HG02798 (cell line): ENCODE results near the gene ATAD1.
"Not testable (repeated sequence)": the region's sequence is repeated elsewhere in the genome, so short reads cannot be mapped to it uniquely, and the experiment has no call there.

Experiments
- ATAC-seq: cut with Tn5 transposase; IDR thresholded peaks from one replicate; pipeline ENCODE4 v1.9.1; 2021; ENCODE audit warnings: mild to moderate bottlenecking; ENCODE audit not compliant: unreplicated experiment, poor library complexity

The ATAD1 gene

DNA sequence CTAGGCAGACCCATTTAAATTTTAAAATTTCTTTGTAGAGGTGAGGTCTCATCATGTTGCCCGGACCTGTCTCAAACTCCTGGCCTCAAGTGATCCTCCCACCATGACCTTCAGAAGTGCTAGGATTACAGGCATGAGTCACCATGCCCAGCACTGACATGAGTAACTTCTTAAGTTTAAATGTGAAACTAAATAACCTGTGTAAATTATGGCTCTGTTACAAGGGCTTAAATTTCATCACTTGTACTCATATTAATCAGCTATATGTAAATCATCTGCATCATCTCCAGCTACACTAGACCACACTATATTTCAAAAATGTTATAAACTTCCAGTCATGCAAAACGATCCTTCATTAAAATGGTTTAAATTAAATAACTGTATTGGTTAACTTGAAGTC is 56.1 kb downstream of the ATAD1 start:
- ATAC-seq, result peak; percentile 66

DNA sequence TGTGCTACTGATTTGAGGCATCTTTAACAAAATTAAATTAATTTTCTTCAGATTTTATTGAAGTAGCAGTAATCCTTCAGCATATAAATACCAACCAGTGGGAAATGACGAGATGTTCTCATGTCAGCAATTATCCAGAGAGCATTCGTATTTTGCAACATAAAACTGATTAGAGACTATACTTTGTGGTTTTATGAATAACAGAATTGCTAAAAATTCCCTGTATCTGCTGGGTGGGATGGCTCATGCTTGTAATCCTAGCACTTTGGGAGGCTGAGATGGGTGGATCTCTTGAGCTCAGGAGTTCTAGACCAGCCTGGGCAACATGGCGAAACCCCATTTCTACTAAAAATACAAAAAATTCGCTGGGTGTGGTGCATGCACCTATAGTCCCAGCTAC is 56.9 kb downstream of the ATAD1 start:
- ATAC-seq, result no peak

DNA sequence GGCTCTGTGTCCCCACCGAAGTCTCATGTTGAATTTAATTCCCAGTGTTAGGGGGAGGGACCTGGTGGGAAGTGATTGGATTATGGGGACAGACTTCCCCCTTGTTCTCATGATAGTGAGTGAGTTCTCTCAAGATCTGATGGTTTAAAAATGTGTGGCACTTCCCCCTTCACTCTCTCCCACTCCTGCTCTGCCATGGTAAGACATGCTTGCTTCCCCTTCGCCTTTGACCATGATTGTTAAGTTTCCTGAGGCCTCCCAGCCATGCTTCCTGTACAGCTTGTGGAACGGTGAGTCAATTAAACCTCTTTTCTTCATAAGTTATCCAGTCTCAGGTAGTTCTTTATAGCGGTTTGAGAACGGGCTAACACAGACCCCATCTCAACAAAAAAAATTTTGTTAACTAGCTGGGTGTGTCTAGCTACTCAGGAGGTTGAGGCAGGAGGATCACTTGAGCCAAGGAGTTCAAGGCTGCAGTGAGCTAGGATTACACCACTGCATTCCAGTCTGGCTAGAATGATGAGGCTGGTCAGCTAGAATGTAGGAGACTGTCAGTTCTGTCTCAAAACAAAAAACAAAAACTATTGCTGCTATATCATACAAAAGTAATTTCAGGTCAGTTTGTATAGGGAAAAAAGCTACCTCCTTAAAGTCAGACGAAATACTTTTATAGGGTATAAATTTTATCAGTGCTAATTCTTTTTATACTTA is 57.7 kb downstream of the ATAD1 start:
- no peak for ATAC-seq

DNA sequence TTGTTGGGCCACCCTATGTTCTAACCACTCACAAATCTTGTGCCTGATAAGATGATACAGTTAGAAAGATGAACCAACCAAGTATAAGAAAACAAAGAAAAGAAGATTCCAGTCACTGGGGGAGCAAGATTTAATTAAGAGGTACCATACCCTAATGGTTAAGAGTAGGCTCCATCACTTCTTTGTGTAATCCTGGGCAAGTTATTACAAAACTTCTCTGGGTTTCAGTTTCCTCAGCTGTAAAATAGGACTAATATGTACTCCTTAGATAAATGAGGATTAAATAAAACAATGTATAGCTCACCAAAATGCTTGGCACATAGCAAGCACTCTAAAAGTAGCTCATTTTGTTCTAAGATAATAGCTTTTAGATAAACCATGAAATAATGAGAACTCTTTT is 58.5 kb downstream of the ATAD1 start:
- no peak for ATAC-seq

DNA sequence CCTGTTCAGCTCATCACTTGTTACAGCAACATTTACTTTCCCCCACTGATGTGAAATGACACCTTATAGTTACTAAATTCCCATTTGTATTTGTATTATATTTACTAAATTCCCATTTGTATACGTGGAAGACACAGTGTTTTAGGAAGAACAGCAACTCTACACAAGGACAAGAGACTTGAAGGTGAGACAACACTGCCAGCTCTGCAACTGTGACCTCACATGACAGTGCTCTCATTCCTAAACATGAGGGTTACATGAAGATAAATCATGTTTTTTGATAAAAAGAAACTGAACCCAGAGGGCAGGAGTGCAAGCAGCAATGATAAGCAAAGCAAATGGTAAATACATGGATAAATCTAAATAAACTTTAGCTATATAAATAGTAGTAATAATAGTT is 60.3 kb downstream of the ATAD1 start:
- ATAC-seq, result no peak

DNA sequence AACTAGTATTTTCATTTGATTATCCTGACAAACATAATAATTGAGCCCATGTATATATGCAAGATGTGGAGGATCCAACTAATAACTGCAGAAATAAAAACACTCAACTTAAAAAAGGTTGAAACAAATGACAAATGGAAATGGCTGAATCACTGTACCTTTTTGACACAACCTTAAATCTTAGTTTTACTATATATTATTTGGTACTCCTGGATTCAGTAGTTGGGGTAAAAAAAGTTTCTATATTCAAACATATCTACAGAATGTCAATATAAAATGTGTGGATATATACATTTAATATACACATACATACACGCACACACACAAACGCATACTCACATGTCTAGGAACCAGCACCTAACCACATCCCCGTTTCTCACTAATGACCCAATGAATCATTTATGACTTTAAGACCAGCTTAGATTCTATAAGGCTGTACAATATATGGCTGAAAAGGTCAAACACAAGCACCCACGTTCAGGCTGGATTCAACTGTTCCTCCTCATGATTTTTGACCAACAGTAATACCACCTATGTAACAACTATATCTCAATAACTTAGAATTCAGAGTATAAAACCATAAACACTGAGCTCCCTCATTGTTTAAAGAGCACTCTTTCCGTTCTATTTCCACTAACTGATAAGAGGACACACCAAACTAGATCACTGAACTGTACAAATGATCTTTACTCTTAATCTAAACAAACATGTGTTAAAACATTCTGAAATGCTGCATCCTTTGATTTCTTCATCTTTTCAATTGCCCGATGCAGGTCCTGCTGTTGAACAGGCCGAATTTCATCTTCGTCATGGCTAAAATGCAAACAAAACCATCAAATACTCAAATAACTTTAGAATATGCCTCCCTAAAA is 63.8 kb downstream of the ATAD1 start:
- ATAC-seq, result no peak

DNA sequence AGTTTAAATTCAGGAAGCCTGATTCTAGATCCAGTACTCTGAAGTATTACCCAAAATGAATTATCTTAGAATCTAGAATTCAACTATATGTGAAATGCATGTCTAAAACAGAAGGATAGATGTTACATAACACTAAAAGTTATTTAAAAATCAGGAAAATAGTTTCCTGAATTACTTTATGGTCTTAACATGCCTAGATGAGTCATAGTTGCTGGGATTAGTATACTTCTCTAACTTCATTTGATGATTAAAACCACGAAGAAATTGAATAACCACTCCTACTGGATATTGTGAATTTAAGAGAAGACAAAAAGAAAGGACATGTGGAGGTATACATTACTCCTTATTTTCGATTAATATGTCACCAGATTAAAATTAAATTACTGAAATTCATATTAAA is 65.5 kb downstream of the ATAD1 start:
- ATAC-seq, result no peak

DNA sequence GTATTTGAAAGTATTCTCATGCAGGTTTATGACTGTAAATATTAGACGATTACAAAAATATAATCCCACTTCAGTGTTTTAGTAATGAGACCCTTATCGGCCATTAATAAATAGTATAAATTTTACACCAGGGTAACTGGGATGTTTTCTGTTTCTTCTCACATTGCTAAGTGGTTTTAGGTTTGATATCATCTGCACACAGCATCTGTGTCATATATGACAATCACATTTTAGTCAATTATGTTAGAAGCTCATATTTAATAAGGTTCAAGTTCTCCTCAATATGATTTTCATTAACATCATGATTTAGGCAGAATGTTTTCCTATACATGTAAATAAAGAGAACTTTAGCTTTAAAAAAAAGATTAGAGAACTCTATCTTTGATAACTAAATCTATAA is 66.8 kb downstream of the ATAD1 start:
- no peak for ATAC-seq

DNA sequence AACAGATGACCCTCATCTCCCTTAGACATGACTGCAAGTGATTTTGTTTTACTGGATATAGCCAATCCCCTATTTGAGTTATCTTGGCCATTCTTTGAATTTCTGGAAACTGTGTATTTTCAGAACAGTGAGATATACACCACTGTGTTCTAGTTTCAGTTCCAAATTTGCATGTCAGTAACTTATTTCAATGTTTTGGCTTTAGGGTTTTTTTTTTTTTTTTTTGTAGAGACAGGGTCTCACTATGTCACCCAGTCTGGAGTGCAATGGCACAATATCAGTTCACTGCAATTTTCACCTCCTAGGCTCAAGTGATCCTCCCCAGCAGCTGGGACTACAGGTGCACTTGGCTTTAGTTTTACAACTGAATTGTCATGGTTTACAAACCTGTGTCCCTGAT is 67.2 kb downstream of the ATAD1 start:
- ATAC-seq, result peak; percentile 68

DNA sequence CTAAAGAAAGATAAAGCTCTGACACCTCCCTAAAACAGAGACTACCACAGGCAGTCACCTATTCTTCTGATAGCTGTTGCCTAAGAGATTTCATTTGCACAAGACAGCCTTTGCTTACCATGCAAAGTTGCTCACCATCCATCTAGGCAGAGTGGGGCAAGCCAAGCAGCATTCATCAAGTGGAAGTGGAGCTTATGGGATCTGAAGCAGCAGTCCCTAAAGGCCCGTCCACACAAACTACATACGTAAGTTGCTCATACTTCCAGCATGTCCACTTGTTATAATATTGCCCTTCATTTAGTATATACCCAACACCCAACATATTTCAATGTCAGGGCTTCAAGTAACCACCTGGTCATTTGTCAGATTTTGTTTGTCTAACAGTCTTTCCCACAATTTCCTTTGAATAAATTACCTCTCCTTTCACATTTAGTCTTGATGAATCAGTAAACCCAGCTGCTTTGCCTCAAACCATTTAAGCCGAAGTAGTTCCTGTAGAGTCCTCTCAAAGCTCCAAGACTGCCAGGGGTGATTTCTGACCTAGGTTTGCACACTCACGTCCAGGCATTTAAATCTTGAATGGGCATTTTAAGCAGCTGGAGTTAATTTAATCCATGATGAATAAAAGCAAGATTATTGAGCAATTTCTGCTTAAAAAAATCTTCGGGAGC is 67.9 kb downstream of the ATAD1 start:
- ATAC-seq, result no peak

DNA sequence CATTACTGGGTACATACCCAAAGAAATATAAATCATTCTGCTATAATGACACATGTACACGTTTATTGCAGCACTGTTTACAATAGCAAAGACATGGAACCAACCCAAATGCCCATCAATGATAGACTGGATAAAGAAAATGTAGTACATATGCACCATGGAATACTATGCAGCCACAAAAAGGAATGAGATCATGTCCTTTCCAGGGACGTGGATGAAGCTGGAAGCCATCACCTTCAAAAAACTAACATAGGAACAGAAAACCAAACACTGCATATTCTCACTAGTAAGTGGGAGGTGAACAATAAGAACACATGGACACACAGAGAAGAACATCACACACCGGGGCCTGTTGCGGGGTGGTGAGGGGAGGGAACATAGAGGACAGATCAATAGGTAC is 69.8 kb downstream of the ATAD1 start:
- not testable (repeated sequence) for ATAC-seq

DNA sequence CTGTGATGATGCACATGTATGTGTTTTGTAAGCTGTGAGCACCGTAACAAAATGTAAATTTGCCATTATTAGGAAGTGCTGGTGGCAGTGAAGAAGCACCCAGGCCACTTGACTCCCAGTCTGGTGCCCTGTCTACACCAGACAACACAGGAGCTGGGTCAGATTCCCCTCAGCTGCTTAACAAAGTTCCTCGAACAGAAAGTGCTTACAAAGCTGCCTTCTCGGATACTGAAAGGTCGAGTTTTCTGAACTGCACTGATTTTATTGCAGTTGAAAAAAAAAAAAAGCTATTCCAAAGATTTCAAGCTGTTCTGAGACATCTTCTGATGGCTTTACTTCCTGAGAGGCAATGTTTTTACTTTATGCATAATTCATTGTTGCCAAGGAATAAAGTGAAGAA is 71.1 kb downstream of the ATAD1 start:
- ATAC-seq, result no peak

DNA sequence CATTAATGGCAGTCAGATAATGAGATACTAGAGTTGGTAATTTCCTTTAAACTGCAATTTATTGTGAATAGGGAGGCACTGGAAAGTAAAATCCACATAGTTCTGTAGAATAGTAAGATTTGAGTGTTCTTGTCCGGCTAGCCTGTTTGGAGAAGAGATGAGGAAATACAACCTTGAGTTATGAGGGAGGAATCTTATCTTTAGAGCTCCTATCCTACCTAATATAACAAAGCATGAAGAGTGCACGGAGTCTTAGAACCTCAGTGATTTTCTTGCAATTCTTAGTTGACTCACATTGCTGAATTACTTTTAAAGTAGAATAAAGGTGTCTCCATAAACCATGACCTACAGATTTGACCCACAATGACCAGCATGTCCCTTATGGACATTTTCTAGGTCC is 73.4 kb downstream of the ATAD1 start:
- no peak for ATAC-seq

DNA sequence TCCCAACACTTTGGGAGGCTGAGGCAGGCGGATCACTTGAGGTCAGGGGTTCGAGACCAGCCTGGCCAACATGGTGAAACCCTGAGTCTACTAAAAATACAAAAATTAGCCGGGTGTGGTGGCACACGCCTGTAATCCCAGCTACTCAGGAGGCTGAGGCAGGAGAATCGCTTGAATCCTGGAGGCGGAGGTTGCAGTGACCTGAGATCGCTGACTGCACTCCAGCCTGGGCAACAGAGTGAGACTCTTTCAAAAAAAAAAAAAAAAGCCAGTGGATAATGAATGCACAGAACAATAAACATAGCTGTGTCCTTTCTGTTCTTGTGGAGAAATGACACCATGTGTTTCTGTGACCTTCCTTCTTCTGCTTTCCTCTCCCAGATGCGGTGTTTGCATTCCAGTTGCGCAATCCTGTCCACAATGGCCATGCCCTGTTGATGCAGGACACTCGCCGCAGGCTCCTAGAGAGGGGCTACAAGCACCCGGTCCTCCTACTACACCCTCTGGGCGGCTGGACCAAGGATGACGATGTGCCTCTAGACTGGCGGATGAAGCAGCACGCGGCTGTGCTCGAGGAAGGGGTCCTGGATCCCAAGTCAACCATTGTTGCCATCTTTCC is 74.9 kb downstream of the ATAD1 start:
- ATAC-seq, result not testable (repeated sequence)

DNA sequence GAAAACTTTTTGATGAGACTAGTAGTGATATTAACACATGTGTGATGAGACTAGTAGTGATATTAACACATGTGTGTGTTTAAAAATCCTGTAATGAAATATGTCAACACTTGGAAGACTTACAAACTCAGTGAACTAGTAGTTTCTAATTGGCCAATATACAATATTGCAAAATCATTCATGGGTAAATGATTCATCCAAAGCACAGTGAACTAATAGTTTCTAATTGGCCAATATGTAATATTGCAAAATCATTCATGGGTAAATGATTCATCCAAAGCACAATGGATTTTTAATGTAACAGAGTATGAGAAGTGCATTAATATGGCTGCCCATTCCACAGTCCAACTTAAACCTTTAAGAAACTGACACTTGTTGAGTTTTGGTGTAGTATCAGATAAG is 77.8 kb downstream of the ATAD1 start:
- ATAC-seq, result no peak

DNA sequence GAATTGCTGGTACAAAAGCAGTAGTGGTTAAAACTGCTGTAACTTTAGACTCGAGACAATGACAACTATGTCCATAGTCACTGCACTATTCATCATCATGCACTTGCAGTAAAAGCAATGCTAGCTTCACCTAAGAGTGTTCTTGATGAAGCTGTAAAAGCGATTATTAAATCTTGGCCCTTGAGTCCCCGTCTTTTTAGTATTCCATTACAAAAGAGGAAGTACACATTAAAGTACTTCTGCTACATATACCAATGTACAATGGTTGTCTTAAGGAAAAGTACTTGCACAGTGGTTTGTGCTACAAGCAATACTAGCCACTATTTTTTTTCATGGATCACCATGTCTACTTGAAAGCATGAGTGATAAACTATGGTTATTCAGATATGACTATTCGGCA is 78.3 kb downstream of the ATAD1 start:
- ATAC-seq, result no peak

DNA sequence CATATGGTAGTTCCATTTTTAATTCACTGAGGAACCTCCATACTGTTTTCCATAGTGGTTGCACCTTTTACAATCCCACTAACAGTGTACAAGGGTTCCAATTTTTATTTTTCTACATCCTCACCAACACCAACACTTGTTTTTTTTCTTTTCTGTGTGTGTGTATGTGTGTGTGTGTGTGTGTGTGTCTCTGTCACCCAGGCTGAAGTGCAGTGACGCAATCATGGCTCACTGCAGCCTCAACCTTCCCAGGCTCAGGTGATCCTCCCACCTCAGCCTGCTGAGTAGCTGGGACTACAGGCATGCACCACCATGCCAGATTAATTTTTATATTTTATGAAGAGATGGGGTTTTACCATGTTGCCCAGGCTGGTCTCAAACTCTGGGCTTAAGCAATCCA is 79.8 kb downstream of the ATAD1 start:
- not testable (repeated sequence) for ATAC-seq

DNA sequence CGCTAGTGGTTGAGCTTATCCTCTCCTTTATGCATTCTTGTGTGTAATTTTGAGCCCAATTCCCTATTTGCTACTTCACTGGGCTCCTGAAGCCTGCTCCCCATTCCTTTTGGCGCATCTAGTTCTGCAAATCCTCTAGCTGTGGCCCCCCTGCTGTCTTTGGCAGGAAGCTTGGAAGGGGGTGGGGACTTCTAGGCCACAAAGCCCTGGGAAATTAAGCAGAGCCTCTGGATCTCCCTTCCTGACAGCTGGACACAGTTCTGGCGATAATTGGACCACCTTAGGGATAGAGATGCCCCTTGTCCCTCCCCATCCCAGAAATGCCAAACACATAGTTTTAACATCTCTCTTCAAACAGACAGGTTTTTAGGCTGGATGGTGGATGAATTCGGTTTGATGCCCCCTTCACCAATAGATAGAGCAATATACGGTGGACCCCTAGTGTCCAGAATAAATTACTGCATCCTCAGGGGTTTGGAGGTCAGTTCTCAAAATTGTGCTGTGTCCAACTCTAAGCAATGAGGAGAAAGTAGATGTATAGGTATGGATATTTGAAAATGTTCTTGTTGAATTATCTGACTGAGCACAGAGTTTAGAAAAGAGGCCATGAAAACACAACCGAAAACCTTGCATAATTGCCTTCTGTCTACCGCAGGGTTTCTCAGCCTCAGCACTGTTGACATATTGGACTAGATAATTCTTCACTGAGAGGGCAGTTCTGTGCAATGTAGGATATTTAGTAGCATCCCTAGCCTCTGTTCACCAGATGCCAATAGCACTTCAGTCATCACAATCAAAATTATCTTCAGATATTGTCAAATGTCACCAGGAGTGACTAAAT is 82.8 kb downstream of the ATAD1 start:
- peak; percentile 51 for ATAC-seq

DNA sequence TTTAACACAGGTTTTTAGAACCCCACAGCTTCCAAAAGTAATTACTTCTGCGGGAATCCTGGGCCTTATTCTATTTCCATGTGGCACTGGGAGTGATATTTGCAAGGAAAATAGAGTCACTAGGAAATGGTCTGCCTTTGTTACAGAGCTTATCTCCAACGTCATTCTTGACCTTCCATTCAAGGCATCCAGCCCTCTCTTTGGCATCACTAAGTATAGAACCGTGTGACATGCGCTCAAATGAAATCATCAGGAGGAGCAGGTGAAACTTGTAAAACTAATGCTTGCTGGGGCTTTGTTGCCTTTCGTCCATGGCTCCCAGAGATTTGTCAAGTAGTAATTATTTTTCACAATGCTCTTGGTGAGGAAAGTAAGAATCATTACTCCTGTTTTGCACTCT is 84.9 kb downstream of the ATAD1 start:
- no peak for ATAC-seq

DNA sequence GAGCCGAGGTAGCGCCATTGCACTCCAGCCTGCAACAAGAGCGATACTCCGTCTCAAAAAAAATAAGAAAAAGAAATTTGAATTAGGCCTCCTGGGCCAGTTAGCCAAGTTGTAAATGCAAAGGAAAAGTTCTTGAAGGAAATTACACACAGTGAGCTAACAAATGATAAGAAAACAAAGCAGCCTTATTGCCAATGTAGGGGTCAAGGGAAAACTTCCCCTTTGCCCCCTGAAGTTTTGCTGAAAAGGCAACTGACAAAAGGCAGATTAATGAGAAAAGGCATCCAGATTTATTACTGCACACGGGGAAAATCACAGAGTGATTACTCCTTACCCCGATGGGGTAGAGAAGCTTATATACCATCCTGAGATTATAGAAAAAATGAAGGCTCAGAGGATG is 88.1 kb downstream of the ATAD1 start:
- no peak for ATAC-seq
